GM12874 (cell line): ENCODE data around the gene C2orf49.
A peak's percentile ranks its signal among the peaks of the same experiment; 100 is the strongest.

Experiments used
- CTCF ChIP-seq: IDR thresholded peaks from 2 replicates; pipeline ENCODE4 v1.5.1; 2011; ENCODE audit warnings: low read depth, mild to moderate bottlenecking, control low read depth, low read length, moderate library complexity; ENCODE audit not compliant: insufficient read depth

C2orf49 gene

GRCh38 chr2:105337122-105338019 lies at the start of gene C2orf49:
Gene C2orf49, plus strand, starts transcription at chr2:105337540. Its CDS starts 48 bp downstream, at chr2:105337588.
- TF ChIP-seq CTCF = no peak

GRCh38 chr2:105287692-105288091 lies 49.6 kb upstream of the C2orf49 start:
- peak; percentile 28; the same call in 1 of the 2 replicates for TF ChIP-seq CTCF

GRCh38 chr2:105288133-105288532 lies 49.2 kb upstream of the C2orf49 start:
- no peak for TF ChIP-seq CTCF

- TF ChIP-seq CTCF = no peak
Measured at GRCh38 chr2:105290981-105291660, 46.2 kb upstream of the C2orf49 start.

- TF ChIP-seq CTCF = no peak
Measured at GRCh38 chr2:105291981-105292380, 45.4 kb upstream of the C2orf49 start.

GRCh38 chr2:105294046-105294445 lies 43.3 kb upstream of the C2orf49 start:
- no peak for TF ChIP-seq CTCF

- peak; percentile 58 for TF ChIP-seq CTCF
Measured at GRCh38 chr2:105294844-105295481, 42.4 kb upstream of the C2orf49 start.
